C4-2B (cell line): ENCODE measurements around the gene DNAJC15.

Experiments used
- H3K27ac ChIP-seq: fragments of 450-650 bp; 2 replicates; pipeline ENCODE4 v1.5.1; 2017
- CTCF ChIP-seq: fragments of 450-650 bp; conservative IDR thresholded peaks from 2 replicates; pipeline ENCODE4 v1.5.1; 2017; ENCODE audit warnings: mild to moderate bottlenecking
- ZFX ChIP-seq: fragments of 450-650 bp; IDR thresholded peaks from 2 replicates; pipeline ENCODE4 v1.6.1; 2017

Gene DNAJC15

DNA sequence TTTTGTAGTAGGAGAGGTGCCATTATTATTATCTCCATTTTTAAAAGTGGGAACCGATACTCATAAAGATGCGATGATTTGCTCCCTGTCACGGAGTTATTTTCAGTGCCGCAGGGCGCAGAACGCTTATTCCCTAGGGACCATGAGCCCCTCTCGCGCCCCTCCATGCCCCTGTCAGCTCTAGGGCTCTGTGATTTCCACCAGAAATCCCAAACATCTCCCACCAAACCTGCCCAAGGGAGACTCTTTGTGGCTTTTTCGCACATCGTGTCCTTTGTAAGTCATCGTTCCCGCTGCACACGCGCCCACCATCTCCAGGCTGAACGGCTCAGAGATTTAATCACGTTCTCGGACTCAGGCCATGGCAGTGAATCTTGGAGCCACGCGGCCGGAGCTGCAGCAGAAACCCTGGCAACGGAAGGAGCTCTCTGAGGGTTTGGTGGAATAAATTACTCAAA, 105.1 kb downstream of the DNAJC15 start:
- TF ChIP-seq ZFX (no peak), CTCF (no peak)
- H3K27ac ChIP-seq: no peak overlapping the region

- no peak for TF ChIP-seq CTCF
- no peak for TF ChIP-seq ZFX
- H3K27ac ChIP-seq: no peak overlapping the region
Measured at GRCh38 chr13:43129066-43129465, 105.7 kb downstream of the DNAJC15 start.

GRCh38 chr13:43129511-43130110, 106.2 kb downstream of the DNAJC15 start:
- no peak for TF ChIP-seq CTCF
- TF ChIP-seq ZFX: no peak
- H3K27ac ChIP-seq: no peak overlapping the region

- H3K27ac ChIP-seq: no peak overlapping the region
- TF ChIP-seq CTCF (peak; percentile 46), ZFX (no peak)
Measured at GRCh38 chr13:43132257-43132656, 108.9 kb downstream of the DNAJC15 start.

GRCh38 chr13:43132911-43133310, 109.5 kb downstream of the DNAJC15 start:
- no peak overlapping the region for H3K27ac ChIP-seq
- TF ChIP-seq CTCF: no peak
- no peak for TF ChIP-seq ZFX

GRCh38 chr13:43133792-43134191, 110.4 kb downstream of the DNAJC15 start:
- no peak for TF ChIP-seq CTCF
- no peak for TF ChIP-seq ZFX
- no peak overlapping the region for H3K27ac ChIP-seq

GRCh38 chr13:43134868-43135267, 111.5 kb downstream of the DNAJC15 start:
- TF ChIP-seq ZFX: no peak
- no peak for TF ChIP-seq CTCF
- H3K27ac ChIP-seq: no peak overlapping the region
